DMS114 treated with DMSO at 0.1 percent for 48 hours (cell line): ENCODE measurements around the gene ISCA2.
A peak's percentile ranks its signal among the peaks of the same experiment; 100 is the strongest.

ENCODE experiments used
- DNase-seq: peaks from one replicate; lab custom pipeline; 2025; ENCODE audit not compliant: unreplicated experiment; lab: John Stamatoyannopoulos, UW

ISCA2 gene

GRCh38 chr14:74482571-74482970, 11.0 kb upstream of the ISCA2 start:
- DNase-seq, result no peak

GRCh38 chr14:74483321-74483720, 10.2 kb upstream of the ISCA2 start:
- DNase-seq, result no peak

- DNase-seq, result no peak
Measured at GRCh38 chr14:74486164-74486563, 7.4 kb upstream of the ISCA2 start.

GRCh38 chr14:74488786-74489397, 4.7 kb upstream of the ISCA2 start:
- DNase-seq, result no peak

DNA sequence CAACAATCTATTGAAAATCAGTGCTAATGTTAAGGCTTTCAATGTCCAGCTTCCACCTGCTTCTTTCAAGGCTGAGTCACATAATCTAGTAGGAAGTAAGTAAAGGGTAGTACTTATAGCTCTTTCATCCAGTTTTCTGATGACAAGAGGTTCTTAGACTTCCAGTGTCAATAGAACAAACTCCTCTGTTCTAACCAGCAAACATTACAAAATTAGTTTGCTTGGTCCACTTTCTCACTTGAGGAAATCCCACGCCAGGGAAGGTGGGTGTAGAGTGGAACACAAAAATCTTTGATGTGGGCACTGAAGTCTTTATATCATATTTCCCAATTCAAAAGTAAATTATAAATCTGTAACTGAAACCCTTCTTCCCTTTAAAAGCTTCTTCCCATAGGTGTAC, 3.1 kb upstream of the ISCA2 start:
- DNase-seq, result no peak

DNA sequence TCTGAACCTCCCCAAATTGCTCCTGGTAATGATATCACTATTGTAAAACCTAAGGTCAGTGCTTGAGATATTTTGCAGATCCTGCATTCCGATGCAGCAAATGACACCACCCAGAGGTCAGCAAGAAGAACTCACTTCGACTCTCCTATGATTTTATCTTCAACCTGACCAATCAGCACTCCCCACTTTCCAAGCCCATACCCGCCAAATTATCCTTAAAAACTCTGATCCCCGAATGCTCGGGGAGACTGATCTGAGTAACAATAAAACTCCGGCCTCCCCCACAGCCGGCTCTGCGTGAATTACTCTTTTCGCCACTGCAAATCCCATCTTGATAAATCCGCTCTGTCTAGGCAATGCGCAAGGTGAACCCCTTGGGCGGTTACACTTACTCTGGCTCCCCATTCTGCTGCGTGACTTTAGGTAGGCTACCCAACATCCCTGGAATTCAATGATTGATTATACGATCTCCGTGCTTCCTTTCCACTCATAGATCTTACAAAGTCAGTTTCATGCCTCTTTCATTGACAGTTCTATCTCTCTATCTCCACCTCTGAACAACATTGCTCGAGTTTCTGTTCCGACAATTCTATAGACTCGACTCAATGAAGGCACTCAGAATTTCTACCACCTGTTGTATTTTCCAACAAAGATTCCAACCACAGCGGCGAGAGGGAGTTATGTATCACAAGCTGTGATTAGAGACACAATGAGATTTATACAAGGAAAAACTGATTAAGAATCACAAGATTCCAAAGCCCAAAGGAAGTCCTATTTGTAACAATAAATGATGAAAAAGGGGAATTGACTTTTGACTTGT, 1.4 kb upstream of the ISCA2 start:
- no peak for DNase-seq

GRCh38 chr14:74492776-74493342, 706 bp upstream of the ISCA2 start, which contains the start of gene NPC2:
NPC2 (minus strand) TSS chr14:74493305; CDS start chr14:74493274, 31 bp downstream.
- no peak for DNase-seq

DNA sequence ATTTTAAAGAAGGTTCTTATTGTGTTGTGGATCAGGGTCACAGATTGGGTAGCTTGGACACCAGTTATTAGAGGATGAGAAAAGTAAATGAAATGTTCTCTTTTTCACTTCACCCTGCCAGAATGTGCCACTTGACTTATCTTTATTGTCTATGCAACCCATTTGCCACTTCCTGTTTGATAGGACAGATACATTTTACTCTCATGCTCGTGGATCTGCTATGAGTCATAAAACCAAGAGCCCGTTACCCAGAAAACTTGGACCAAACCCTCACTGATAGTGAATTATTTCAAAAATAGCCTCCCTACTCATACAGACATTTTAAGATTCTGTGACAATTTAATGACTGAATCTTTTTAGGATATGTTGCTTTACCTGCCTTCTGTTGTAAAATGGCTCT, 1.8 kb downstream of the ISCA2 start:
- DNase-seq, result no peak

- DNase-seq, result no peak
Measured at GRCh38 chr14:74500417-74501134, 7.0 kb downstream of the ISCA2 start.

GRCh38 chr14:74501135-74501614, 7.6 kb downstream of the ISCA2 start:
- peak; percentile 11 for DNase-seq

DNA sequence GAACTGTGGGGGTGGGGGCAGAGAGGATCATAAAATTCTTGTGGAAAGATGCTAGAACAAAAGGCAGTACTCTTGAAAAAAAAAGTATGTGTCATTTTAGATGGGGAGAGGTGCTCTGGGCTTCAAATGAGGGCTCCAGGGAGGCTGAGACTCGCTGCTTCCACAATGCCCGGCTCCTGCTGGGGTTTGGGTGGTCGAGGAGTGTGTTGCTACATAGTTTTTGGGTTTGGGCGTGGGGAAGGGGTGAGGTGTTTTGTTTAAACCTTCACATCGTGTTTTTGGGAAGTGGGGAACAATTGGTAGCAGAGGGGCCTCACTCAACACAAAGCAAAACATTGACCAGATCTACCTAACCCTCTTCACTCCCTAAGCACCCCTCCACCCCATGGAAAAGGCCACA, 8.1 kb downstream of the ISCA2 start:
- no peak for DNase-seq

GRCh38 chr14:74502236-74503019, 8.9 kb downstream of the ISCA2 start:
- peak; percentile 11 for DNase-seq

DNA sequence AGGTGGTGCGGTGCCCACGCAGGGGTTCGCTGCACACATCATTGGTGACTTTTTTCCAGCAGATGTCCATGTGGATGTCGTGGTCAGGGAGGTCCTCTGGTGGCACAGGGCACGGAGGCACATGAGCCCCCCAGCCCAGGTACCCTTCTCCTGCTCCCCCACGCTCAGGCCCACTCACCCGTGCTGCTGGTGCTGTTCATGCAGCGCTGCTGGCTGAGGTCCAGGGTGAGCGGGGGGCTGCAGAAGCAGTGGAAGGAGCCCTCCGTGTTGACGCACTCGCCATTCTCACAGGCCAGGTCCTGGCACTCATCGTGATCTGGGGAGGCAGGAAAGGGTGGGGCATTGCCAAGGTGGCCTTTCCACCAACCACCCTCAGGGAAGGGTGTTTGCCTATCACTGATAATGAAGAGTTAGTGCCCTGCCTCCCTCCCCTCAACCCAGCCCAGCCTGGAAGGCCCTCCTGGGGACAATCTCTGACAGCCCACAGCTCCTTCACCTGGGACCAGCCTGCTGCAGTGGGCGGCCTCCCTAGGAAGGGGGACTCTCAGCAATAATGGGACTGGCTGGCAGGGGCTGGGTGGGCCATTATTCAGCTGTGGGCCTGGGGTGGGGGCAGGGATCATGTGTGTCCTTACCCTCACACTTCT, 9.8 kb downstream of the ISCA2 start:
- no peak for DNase-seq

DNA sequence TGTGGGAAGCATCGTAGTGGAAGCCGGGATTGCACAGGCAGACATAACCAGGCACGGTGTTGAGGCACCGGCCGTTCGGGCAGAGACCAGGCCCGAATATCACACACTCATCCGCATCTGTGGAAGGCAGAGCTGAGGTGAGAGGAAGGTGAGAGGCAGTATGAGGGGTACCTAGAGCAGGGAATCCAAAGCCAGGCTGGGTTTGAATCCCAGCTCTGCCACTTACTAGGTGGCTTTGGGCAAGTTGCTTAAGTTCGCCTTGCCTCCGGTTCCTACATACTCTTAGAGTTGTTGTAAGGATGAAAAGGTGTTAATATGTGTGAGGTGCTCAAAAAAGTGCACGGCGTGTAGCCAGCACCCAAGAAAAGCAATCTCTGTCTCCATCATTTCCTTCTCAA, 10.4 kb downstream of the ISCA2 start:
- no peak for DNase-seq

GRCh38 chr14:74504412-74504811, 10.8 kb downstream of the ISCA2 start:
- DNase-seq, result no peak

DNA sequence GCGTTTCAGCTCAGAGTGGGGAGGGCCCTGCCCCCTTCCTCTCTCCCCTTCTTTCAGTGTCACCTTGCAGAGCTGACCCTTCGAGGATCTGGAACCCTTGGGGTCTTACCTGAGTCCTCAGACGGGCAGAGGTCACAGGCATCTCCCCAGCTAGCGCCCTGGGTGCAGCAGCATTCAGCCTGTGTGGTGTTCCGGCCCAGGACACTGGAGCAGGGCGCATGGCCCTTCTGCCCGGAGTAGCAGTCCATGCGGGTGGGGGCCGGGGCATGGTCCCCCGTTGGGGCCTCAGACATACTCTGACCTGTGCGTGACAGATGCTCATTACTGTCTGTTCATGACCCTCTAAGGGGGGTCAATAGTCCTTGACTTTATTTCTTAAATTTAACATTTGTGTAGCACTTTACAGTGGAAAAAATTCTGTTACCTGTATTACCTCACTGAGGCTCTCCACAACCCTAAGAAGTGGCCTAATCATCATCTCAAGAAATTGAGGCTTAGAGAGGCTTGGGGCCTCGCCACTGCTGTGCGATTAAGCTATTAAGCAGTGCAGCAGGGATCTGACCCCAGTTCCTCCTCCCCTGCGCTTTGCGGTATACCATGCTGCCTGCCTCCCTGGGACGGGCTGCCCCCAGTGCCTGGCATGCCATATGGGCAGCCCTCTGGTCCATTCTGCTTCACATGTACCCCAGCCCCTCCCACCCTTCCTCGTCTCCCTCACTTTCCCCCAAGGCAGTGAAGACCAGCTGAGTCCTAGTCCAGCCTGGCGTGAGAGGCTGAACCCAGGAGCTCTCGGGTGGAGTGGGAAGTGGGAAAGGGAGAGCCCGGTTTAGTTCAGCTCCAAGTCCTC, 11.5 kb downstream of the ISCA2 start:
- DNase-seq, result no peak

DNA sequence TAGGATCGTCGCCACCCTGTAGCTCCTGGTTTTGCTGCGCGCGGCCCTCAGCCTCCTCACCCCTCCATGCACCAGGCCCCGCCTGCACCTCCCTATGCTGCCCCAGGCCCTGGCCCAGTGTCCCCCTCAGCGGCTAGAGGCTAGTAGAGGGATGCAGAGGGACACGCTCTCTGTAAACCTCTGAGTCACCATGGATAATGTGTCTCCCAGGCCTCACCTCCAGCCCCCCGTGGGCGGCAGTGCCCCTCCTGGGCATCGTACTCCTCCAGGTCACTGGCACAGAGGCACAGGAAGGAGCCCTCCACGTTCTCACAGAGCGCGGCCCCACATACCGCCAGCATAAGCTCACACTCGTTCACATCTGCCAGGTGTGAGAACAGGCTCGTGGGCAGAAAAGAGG, 12.3 kb downstream of the ISCA2 start:
- no peak for DNase-seq

- DNase-seq, result no peak
Measured at GRCh38 chr14:74506411-74506851, 12.9 kb downstream of the ISCA2 start.

- no peak for DNase-seq
Measured at GRCh38 chr14:74507085-74507484, 13.5 kb downstream of the ISCA2 start.
